Erythroblast (primary cell): ENCODE data around the gene TRAF1.

ENCODE experiments used
- GATA1 ChIP-seq: IDR thresholded peaks from 2 replicates; pipeline ENCODE4 v1.6.1; 2011; ENCODE audit warnings: low read depth, mild to moderate bottlenecking, control low read depth, low read length, moderate library complexity
- POLR2A ChIP-seq: IDR thresholded peaks from 2 replicates; pipeline ENCODE4 v1.6.1; 2011; ENCODE audit warnings: mild to moderate bottlenecking, low read length

GRCh38 chr9:120941046-120941770 is 14.6 kb upstream of the TRAF1 start:
- TF ChIP-seq POLR2A (no peak), GATA1 (no peak)
